A549 (cell line): ENCODE data around the gene CSF3. TPM values are rescaled to one million over a fixed set of nuclear protein-coding genes. Genes with fewer than 3 reads are reported as not detected.

Source experiments
- ATAC-seq, 2 experiments: fragments of 200-7000 bp in 1 of 2; fragments of >200 bp in 1 of 2; cut with Nextera tagmentation in 1 of 2; cut with Tn5 transposase in 1 of 2; 3 replicates each; pipeline versions ENCODE4 v1.8.0 to v1.9.1; 2018 to 2020; ENCODE audit warnings: mild to moderate bottlenecking in 1 of 2, moderate library complexity in 1 of 2
- CTCF ChIA-PET: fragments of 300-600 bp; sonication (Branson Sonifier 250); formaldehyde crosslinking; extraction: SDS; loops from one replicate; lab custom pipeline; 2021; ENCODE audit warnings: antibody characterized with exemption, inconsistent platforms; lab: Yijun Ruan, JAX
- POLR2A ChIA-PET: fragments of 350-600 bp; formaldehyde crosslinking; extraction: SDS; loops from one replicate; lab custom pipeline; 2021; ENCODE audit warnings: antibody characterized with exemption, inconsistent platforms; lab: Yijun Ruan, JAX
- DNase-seq, 2 experiments: peaks; one replicate each; pipeline versions ENCODE4 v3.0.0 to v3.0.0-alpha.2; 2011 to 2016; ENCODE audit warnings: low read depth in 1 of 2, low spot score in 1 of 2
- FAIRE-seq: peaks from 2 replicates; lab custom pipeline; 2011; peaks lifted over from hg19 to GRCh38; lab: Jason Lieb, UNC
- H3K27ac ChIP-seq, 2 experiments: fragments of >200 bp; sonication (Bioruptor Twin); formaldehyde crosslinking; 3 replicates each; pipeline ENCODE4 v1.5.1; 2016 to 2017
- H3K4me1 ChIP-seq: fragments of >200 bp; sonication (Bioruptor Twin); formaldehyde crosslinking; 3 replicates; pipeline ENCODE4 v1.6.1; 2016
- H3K4me2 ChIP-seq: fragments of >200 bp; sonication (Bioruptor Twin); formaldehyde crosslinking; 3 replicates; pipeline ENCODE4 v1.6.1; 2016
- H3K4me3 ChIP-seq: fragments of >200 bp; sonication (Bioruptor Twin); formaldehyde crosslinking; 3 replicates; pipeline ENCODE4 v1.5.1; 2016
- H3K9me3 ChIP-seq: fragments of >200 bp; sonication (Bioruptor Twin); formaldehyde crosslinking; 3 replicates; pipeline ENCODE4 v1.6.1; 2016
- ATOH8 ChIP-seq: fragments of 250-450 bp; sonication (Bioruptor Pico); IDR thresholded peaks from 2 replicates; pipeline ENCODE4 v1.5.0; 2020; ENCODE audit warnings: low read depth, mild to moderate bottlenecking, moderate library complexity
- BCL3 ChIP-seq: fragments of >200 bp; sonication (Bioruptor Twin); formaldehyde crosslinking; IDR thresholded peaks from 3 replicates; pipeline ENCODE4 v1.6.1; 2016
- CEBPB ChIP-seq, 2 experiments: fragments of >200 bp in 1 of 2; sonication (Bioruptor Twin) in 1 of 2; formaldehyde crosslinking in 1 of 2; IDR thresholded peaks; 2 replicates each; pipeline ENCODE4 v1.6.1; 2012 to 2016
- CHD2 ChIP-seq: fragments of 150-350 bp; IDR thresholded peaks from 2 replicates; pipeline ENCODE4 v1.6.1; 2014; ENCODE audit warnings: low read length; ENCODE audit not compliant: partially characterized antibody
- EHMT2 ChIP-seq: fragments of 200-600 bp; sonication (generic); IDR thresholded peaks from 2 replicates; pipeline ENCODE4 v1.6.1; 2016; ENCODE audit warnings: antibody characterized with exemption, low read depth, mild to moderate bottlenecking, moderate library complexity
- ELK1 ChIP-seq: fragments of 150-350 bp; IDR thresholded peaks from 2 replicates; pipeline ENCODE4 v1.6.1; 2014; ENCODE audit warnings: low read depth, mild to moderate bottlenecking, low read length
- EP300 ChIP-seq, 2 experiments: fragments of >200 bp; sonication (Bioruptor Twin); formaldehyde crosslinking; IDR thresholded peaks; 2 replicates in 1 of 2; 3 replicates in 1 of 2; pipeline ENCODE4 v1.6.1; 2016 to 2017
- GATA3 ChIP-seq: IDR thresholded peaks from 2 replicates; pipeline ENCODE4 v1.6.1; 2012; ENCODE audit warnings: borderline replicate concordance
- HDAC2 ChIP-seq: fragments of 200-600 bp; sonication (generic); IDR thresholded peaks from 2 replicates; pipeline ENCODE4 v1.6.1; 2016
- HES2 ChIP-seq: fragments of >200 bp; sonication (Bioruptor Twin); formaldehyde crosslinking; IDR thresholded peaks from 2 replicates; pipeline ENCODE4 v1.6.1; 2016
- HOXA7 ChIP-seq: fragments of 250-450 bp; sonication (Bioruptor Pico); IDR thresholded peaks from 2 replicates; pipeline ENCODE4 v1.5.0; 2020; ENCODE audit warnings: mild to moderate bottlenecking, moderate library complexity
- JUN ChIP-seq, 2 experiments: fragments of >200 bp; sonication (Bioruptor Twin); formaldehyde crosslinking; IDR thresholded peaks; 2 replicates in 1 of 2; 3 replicates in 1 of 2; pipeline ENCODE4 v1.6.1; 2016 to 2017
- JUNB ChIP-seq: fragments of >200 bp; sonication (Bioruptor Twin); formaldehyde crosslinking; IDR thresholded peaks from 2 replicates; pipeline ENCODE4 v1.6.1; 2016
- NFE2L2 ChIP-seq: fragments of 150-350 bp; conservative IDR thresholded peaks from 2 replicates; pipeline ENCODE4 v1.6.1; 2014; ENCODE audit warnings: low read length
- NPAS2 ChIP-seq: fragments of 250-450 bp; sonication (Bioruptor Pico); IDR thresholded peaks from 2 replicates; pipeline ENCODE4 v1.8.0; 2022; ENCODE audit warnings: mild to moderate bottlenecking, moderate library complexity, borderline replicate concordance
- PHF8 ChIP-seq: fragments of 200-600 bp; sonication (generic); IDR thresholded peaks from 2 replicates; pipeline ENCODE4 v1.6.1; 2016; ENCODE audit warnings: low read depth, mild to moderate bottlenecking, antibody characterized with exemption, moderate library complexity, borderline replicate concordance
- POLR2A ChIP-seq: IDR thresholded peaks from 2 replicates; pipeline ENCODE4 v1.6.1; 2012; ENCODE audit warnings: mild to moderate bottlenecking, low read length
- POLR2AphosphoS2 ChIP-seq: conservative IDR thresholded peaks from 2 replicates; pipeline ENCODE4 v1.6.1; 2012; ENCODE audit warnings: low read length, improper control_type of control experiment, inconsistent platforms
- RAD21 ChIP-seq, 2 experiments: fragments of >200 bp in 1 of 2; sonication (Bioruptor Twin) in 1 of 2; formaldehyde crosslinking in 1 of 2; IDR thresholded peaks in 1 of 2; conservative IDR thresholded peaks in 1 of 2; 2 replicates in 1 of 2; 3 replicates in 1 of 2; pipeline ENCODE4 v1.6.1; 2012 to 2018; ENCODE audit warnings: inconsistent platforms in 1 of 2
- RARB ChIP-seq: fragments of 250-450 bp; sonication (Bioruptor Pico); IDR thresholded peaks from 2 replicates; pipeline ENCODE4 v1.8.0; 2021; ENCODE audit warnings: mild to moderate bottlenecking, moderate library complexity
- RNF2 ChIP-seq: fragments of 200-600 bp; sonication (generic); IDR thresholded peaks from 2 replicates; pipeline ENCODE4 v1.6.1; 2016; ENCODE audit warnings: low read depth, mild to moderate bottlenecking, antibody characterized with exemption, moderate library complexity, borderline replicate concordance
- ZC3H11A ChIP-seq: fragments of 450-650 bp; IDR thresholded peaks from 2 replicates; pipeline ENCODE4 v1.6.1; 2014; ENCODE audit warnings: antibody characterized with exemption, mild to moderate bottlenecking
- ZFP36 ChIP-seq: fragments of 450-650 bp; IDR thresholded peaks from 2 replicates; pipeline ENCODE4 v1.6.1; 2014; ENCODE audit warnings: borderline replicate concordance; ENCODE audit not compliant: partially characterized antibody
- ZNF302 ChIP-seq: fragments of 250-450 bp; sonication (Bioruptor Pico); IDR thresholded peaks from 2 replicates; pipeline ENCODE4 v1.9.0; 2021; ENCODE audit warnings: inconsistent platforms, mild to moderate bottlenecking, moderate library complexity
- WGBS: methylation state at CpG from one replicate; pipeline ENCODE4 v1.1.6; 2017; ENCODE audit errors: missing lambda C conversion rate; 5-methylcytosine and 5-hydroxymethylcytosine counted together
- polyA plus RNA-seq, 4 experiments: library from polyadenylated mRNA; depleted of rRNA in 3 of 4; stranded (reverse); fragments of >200 nt; fragmentation: RNase III in 1 of 4; extraction: RNeasy Plus Mini Kit Qiagen cat#74134 plus additional on column Dnase treatment in 1 of 4; gene quantifications; 2 replicates in 3 of 4; 3 replicates in 1 of 4; pipeline ENCODE4 v1.2.3, GENCODE V29; 2011 to 2017
- TF ChIP-seq, protein P1 (sequence below): IDR thresholded peaks from 2 replicates; pipeline ENCODE4 v1.6.1; 2012; ENCODE audit warnings: low read depth, borderline replicate concordance

Gene CSF3
- polyA plus RNA-seq, 2 of the 4 experiments (the other 2 are of a cell fraction), result not detected

DNA sequence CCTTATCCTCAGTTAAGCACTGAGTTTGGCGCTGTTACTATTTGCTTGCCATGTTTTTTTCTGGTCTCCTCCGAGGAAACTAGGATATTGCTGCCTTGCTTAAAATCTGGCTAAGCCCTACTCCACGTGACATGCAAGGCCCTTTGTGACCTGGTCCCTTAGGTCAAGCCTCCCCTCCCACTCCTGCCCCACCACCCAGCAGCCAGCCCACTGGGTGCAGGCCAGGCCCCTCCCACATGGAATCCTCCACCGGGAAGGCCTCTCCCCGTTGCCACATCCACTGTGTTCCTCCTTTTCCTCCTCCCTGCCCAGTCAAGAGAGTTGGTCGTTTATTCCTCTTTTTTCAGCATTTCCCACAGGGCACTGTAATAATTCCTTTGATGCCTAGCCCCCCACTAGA lies 18.4 kb upstream of the CSF3 start:
- FAIRE-seq (no peak), ATAC-seq (no peak), DNase-seq (no peak)
- TF ChIP-seq NFE2L2 (no peak), HOXA7 (CRISPR knock-in tag) (no peak), GATA3 (no peak), EHMT2 (no peak), PHF8 (no peak), ATOH8 (CRISPR knock-in tag) (no peak), ZC3H11A (no peak), HES2 (no peak), CHD2 (no peak), RNF2 (no peak), JUNB (no peak)
- TF ChIP-seq, protein P1, sequence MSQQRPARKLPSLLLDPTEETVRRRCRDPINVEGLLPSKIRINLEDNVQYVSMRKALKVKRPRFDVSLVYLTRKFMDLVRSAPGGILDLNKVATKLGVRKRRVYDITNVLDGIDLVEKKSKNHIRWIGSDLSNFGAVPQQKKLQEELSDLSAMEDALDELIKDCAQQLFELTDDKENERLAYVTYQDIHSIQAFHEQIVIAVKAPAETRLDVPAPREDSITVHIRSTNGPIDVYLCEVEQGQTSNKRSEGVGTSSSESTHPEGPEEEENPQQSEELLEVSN, result no peak
- no peak overlapping the region for H3K4me3 ChIP-seq
- no peak overlapping the region for H3K27ac ChIP-seq
- no peaks in the 10 kb centered on the region for H3K4me1 ChIP-seq
- no peak overlapping the region for H3K4me2 ChIP-seq
- ChIA-PET POLR2A (no interaction called here), CTCF (interaction anchor here (1.0 to 24.9 kb wide), 8 partner anchors 10 to 172 kb away, joined by 3 to 625 read pairs (median 5); partner anchors contain the start of genes CSF3, MED24 and PSMD3)
- WGBS, result 67% methylated on average over 6 of the region's 6 CpGs
- no peaks in the 10 kb centered on the region for H3K9me3 ChIP-seq

- TF ChIP-seq RAD21 (conservative IDR thresholded peaks at IDR 0.05 in 1 of 2, IDR thresholded peaks at IDR 0.05 in 1 of 2) (no peak), NPAS2 (CRISPR knock-in tag) (no peak), ZNF302 (CRISPR knock-in tag) (no peak), ELK1 (no peak), ZFP36 (no peak), RNF2 (no peak), POLR2AphosphoS2 (no peak), BCL3 (no peak), HDAC2 (no peak), EP300 (IDR thresholded peaks at IDR 0.05) (no peak), CHD2 (no peak), CEBPB (IDR thresholded peaks at IDR 0.05) (no peak), JUN (IDR thresholded peaks at IDR 0.05) (no peak), RARB (no peak), POLR2A (no peak)
- no peak for DNase-seq
- Histone ChIP-seq H3K4me2 (no peak overlapping the region), H3K4me3 (no peak overlapping the region), H3K9me3 (no peaks in the 10 kb centered on the region), H3K4me1 (no peaks in the 10 kb centered on the region), H3K27ac (no peak overlapping the region)
- peak; percentile 14 to 15; a peak in 3 of 6 replicates for ATAC-seq
- POLR2A ChIA-PET, result interaction anchor here (0.5 to 1.3 kb wide), 2 partner anchors 17 to 102 kb away, joined by 3 to 6 read pairs; partner anchors contain the start of gene PSMD3
- WGBS, result 85% methylated on average over 4 of the region's 4 CpGs
- no peak for FAIRE-seq
- CTCF ChIA-PET, result interaction anchor here (0.9 to 24.9 kb wide), 9 partner anchors 9 to 171 kb away, joined by 3 to 625 read pairs (median 5); partner anchors contain the start of genes CSF3, MED24 and PSMD3
Observed at GRCh38 chr17:39997543-39997942, 17.7 kb upstream of the CSF3 start.
